ENCODE data around the gene IRS2.

GRCh38 chr13:109755551-109755950, 30.8 kb downstream of the IRS2 start:
- TF ChIP-seq, protein P1, sequence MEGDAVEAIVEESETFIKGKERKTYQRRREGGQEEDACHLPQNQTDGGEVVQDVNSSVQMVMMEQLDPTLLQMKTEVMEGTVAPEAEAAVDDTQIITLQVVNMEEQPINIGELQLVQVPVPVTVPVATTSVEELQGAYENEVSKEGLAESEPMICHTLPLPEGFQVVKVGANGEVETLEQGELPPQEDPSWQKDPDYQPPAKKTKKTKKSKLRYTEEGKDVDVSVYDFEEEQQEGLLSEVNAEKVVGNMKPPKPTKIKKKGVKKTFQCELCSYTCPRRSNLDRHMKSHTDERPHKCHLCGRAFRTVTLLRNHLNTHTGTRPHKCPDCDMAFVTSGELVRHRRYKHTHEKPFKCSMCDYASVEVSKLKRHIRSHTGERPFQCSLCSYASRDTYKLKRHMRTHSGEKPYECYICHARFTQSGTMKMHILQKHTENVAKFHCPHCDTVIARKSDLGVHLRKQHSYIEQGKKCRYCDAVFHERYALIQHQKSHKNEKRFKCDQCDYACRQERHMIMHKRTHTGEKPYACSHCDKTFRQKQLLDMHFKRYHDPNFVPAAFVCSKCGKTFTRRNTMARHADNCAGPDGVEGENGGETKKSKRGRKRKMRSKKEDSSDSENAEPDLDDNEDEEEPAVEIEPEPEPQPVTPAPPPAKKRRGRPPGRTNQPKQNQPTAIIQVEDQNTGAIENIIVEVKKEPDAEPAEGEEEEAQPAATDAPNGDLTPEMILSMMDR (conservative IDR thresholded peaks at IDR 0.05; ENCODE audit: low read depth in 2 of 2): no peak
- TF ChIP-seq EZH2phosphoT487 (IDR thresholded peaks at IDR 0.05; ENCODE audit: unreplicated experiment) (no peak), EZH2 (IDR thresholded peaks at IDR 0.05; ENCODE audit: low read depth, unreplicated experiment) (no peak), ETS1 (IDR thresholded peaks at IDR 0.05) (no peak)

Data from GM23338 (cell line).